ENCODE results near the gene CLEC4G.
"Not testable (repeated sequence)": the region's sequence is repeated elsewhere in the genome, so short reads cannot be mapped to it uniquely, and the experiment has no call there.

The CLEC4G gene

GRCh38 chr19:7746903-7747884 is 15.3 kb upstream of the CLEC4G start, which contains the start of gene CD209:
Gene CD209 (minus strand): TSS chr19:7747534. CDS start chr19:7747511, 23 bp downstream.
- DNase-seq (ENCODE audit: low spot score) = no peak
- FAIRE-seq = no peak

- DNase-seq (ENCODE audit: low spot score); FAIRE-seq: not testable (repeated sequence)
Measured at GRCh38 chr19:7746306-7746705, 14.4 kb upstream of the CLEC4G start.

GRCh38 chr19:7744871-7745650 is 13.2 kb upstream of the CLEC4G start:
- FAIRE-seq (no peak), DNase-seq (ENCODE audit: low spot score) (no peak)

- FAIRE-seq (no peak), DNase-seq (ENCODE audit: low spot score) (no peak)
Measured at GRCh38 chr19:7744199-7744786, 12.4 kb upstream of the CLEC4G start.

GRCh38 chr19:7743425-7743841 is 11.5 kb upstream of the CLEC4G start:
- DNase-seq (ENCODE audit: low spot score) = no peak
- no peak for FAIRE-seq

GRCh38 chr19:7742991-7743390 is 11.1 kb upstream of the CLEC4G start:
- no peak for FAIRE-seq

GRCh38 chr19:7742575-7742974 is 10.7 kb upstream of the CLEC4G start:
- no peak for FAIRE-seq

More at GRCh38 chr19:7742991-7743390, 11.1 kb upstream of the CLEC4G start:
- DNase-seq (ENCODE audit: low spot score) = no peak

GRCh38 chr19:7740682-7741054 is 8.8 kb upstream of the CLEC4G start:
- DNase-seq (ENCODE audit: low spot score) = no peak
- no peak for FAIRE-seq

More at GRCh38 chr19:7742575-7742974, 10.7 kb upstream of the CLEC4G start:
- no peak for DNase-seq (ENCODE audit: low spot score)

- DNase-seq (ENCODE audit: low spot score) = no peak
- FAIRE-seq = no peak
Measured at GRCh38 chr19:7739801-7740681, 8.1 kb upstream of the CLEC4G start.

GRCh38 chr19:7739211-7739755 is 7.4 kb upstream of the CLEC4G start:
- FAIRE-seq = no peak
- DNase-seq (ENCODE audit: low spot score) = no peak

- DNase-seq (ENCODE audit: low spot score) (no peak), FAIRE-seq (no peak)
Measured at GRCh38 chr19:7738023-7738422, 6.1 kb upstream of the CLEC4G start.

- no peak for DNase-seq (ENCODE audit: low spot score)
- no peak for FAIRE-seq
Measured at GRCh38 chr19:7737215-7737614, 5.3 kb upstream of the CLEC4G start.

- no peak for FAIRE-seq
Measured at GRCh38 chr19:7736148-7736547, 4.2 kb upstream of the CLEC4G start.

GRCh38 chr19:7734220-7735203 is 2.6 kb upstream of the CLEC4G start:
- no peak for FAIRE-seq

More at GRCh38 chr19:7736148-7736547, 4.2 kb upstream of the CLEC4G start:
- DNase-seq (ENCODE audit: low spot score) = no peak

GRCh38 chr19:7733376-7733775 is 1.5 kb upstream of the CLEC4G start:
- FAIRE-seq (no peak), DNase-seq (ENCODE audit: low spot score) (no peak)

More at GRCh38 chr19:7734220-7735203, 2.6 kb upstream of the CLEC4G start:
- DNase-seq (ENCODE audit: low spot score) = no peak

GRCh38 chr19:7731615-7732014 is 295 bp downstream of the CLEC4G start:
- DNase-seq (ENCODE audit: low spot score) (no peak), FAIRE-seq (no peak)

GRCh38 chr19:7731218-7731595 is 703 bp downstream of the CLEC4G start:
- DNase-seq (ENCODE audit: low spot score) (no peak), FAIRE-seq (no peak)

- no peak for FAIRE-seq
- DNase-seq (ENCODE audit: low spot score) = no peak
Measured at GRCh38 chr19:7730286-7731217, 1.4 kb downstream of the CLEC4G start.
